GM12865 (cell line): ENCODE results near the gene TACR2.

Source experiments
- DNase-seq: peaks from one replicate; pipeline ENCODE4 v3.0.0; 2010; ENCODE audit warnings: low read depth
- H3K4me3 ChIP-seq: 2 replicates; pipeline ENCODE4 v1.5.1; 2011; ENCODE audit warnings: mild to moderate bottlenecking, low read depth, low read length, control low read depth
- TF ChIP-seq, protein P1 (sequence below): IDR thresholded peaks from 2 replicates; pipeline ENCODE4 v1.5.1; 2011; ENCODE audit warnings: low read length, control low read depth, low read depth, inconsistent platforms; ENCODE audit not compliant: insufficient read depth; ENCODE audit errors: missing control alignments

TACR2 gene

DNA sequence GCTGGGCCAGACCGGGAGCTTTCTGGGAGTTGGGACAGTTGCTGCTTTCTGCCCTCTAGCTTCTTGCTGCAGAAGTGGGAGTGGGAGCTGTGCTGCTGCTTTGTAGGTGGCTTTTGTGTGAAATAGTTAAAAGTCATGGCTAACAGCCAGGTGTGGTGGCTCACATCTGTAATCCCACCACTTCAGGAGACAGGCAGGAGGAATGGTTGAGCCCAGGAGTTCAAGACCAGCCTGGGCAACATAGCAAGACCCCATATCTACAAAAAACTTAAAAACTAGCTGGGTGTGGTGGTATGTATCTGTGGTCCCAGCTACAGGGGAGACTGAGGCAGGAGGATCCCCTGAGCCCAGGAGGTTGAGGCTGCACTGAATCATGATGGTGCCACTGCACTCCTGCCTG is 13.7 kb downstream of the TACR2 start:
- TF ChIP-seq, protein P1, sequence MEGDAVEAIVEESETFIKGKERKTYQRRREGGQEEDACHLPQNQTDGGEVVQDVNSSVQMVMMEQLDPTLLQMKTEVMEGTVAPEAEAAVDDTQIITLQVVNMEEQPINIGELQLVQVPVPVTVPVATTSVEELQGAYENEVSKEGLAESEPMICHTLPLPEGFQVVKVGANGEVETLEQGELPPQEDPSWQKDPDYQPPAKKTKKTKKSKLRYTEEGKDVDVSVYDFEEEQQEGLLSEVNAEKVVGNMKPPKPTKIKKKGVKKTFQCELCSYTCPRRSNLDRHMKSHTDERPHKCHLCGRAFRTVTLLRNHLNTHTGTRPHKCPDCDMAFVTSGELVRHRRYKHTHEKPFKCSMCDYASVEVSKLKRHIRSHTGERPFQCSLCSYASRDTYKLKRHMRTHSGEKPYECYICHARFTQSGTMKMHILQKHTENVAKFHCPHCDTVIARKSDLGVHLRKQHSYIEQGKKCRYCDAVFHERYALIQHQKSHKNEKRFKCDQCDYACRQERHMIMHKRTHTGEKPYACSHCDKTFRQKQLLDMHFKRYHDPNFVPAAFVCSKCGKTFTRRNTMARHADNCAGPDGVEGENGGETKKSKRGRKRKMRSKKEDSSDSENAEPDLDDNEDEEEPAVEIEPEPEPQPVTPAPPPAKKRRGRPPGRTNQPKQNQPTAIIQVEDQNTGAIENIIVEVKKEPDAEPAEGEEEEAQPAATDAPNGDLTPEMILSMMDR: no peak
- no peak overlapping the region for H3K4me3 ChIP-seq
- DNase-seq: no peak

DNA sequence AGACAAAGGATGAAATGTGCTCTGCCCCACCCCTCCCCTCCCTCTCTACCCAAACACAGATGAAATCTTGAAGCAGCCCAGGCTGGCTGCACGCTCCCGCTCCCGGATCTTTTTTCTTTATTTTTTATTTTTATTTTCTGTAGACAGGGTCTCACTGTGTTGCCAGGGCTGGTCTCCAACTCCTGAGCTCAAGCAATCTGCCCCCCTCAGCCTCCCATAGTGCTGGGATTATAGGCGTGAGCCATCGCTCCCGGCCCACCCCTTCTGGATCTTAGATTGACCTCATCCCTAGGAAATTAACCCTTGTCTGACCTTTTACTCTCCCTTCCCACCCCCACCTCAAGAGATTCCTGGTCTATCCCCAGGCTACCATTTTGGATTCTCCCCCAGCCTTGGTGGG is 14.3 kb downstream of the TACR2 start:
- TF ChIP-seq, protein P1: no peak
- no peak overlapping the region for H3K4me3 ChIP-seq
- DNase-seq: no peak

DNA sequence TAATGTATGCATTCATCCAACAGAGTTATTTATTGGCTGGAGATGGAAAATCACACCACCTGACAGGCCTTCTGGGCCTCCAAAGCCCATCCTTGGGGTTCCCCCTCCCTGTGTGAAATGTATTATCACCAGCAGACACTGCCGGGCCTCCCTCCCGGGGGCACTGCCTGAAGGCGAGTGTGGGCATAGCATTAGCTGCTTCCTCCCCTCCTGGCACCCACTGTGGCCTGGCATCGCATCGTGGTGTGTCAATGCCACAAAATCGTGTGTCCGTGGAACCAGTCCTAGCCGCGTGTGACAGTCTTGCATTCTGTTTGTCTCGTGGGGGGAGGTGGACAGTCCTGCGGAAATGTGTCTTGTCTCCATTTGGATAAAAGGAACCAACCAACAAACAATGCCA is 15.3 kb downstream of the TACR2 start:
- no peak overlapping the region for H3K4me3 ChIP-seq
- TF ChIP-seq, protein P1: no peak
- no peak for DNase-seq

DNA sequence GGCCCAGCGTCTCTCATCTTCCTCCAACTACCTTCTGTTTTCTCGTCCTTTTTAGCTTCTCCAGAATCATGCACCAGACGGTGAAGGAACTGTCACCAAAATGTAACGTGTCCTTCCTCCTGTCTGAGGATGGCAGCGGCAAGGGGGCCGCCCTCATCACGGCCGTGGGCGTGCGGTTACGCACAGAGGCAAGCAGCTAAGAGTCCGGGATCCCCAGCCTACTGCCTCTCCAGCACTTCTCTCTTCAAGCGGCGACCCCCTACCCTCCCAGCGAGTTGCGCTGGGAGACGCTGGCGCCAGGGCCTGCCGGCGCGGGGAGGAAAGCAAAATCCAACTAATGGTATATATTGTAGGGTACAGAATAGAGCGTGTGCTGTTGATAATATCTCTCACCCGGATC is 15.8 kb downstream of the TACR2 start:
- TF ChIP-seq, protein P1: no peak
- DNase-seq: no peak
- no peak overlapping the region for H3K4me3 ChIP-seq

DNA sequence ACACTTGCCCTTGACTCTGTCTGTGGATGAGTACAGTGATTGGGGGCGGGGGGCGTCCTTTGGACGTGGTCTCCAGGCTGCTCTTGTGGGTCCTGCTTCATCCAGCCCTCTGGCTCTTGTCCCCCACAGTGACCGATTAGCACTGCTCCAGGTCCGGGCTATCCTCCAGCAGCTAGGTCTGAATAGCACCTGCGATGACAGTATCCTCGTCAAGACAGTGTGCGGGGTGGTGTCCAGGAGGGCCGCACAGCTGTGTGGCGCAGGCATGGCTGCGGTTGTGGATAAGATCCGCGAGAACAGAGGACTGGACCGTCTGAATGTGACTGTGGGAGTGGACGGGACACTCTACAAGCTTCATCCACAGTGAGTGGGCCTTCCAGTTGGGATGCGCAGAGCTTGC is 18.3 kb downstream of the TACR2 start:
- DNase-seq: no peak
- TF ChIP-seq, protein P1: no peak
- H3K4me3 ChIP-seq: no peak overlapping the region

DNA sequence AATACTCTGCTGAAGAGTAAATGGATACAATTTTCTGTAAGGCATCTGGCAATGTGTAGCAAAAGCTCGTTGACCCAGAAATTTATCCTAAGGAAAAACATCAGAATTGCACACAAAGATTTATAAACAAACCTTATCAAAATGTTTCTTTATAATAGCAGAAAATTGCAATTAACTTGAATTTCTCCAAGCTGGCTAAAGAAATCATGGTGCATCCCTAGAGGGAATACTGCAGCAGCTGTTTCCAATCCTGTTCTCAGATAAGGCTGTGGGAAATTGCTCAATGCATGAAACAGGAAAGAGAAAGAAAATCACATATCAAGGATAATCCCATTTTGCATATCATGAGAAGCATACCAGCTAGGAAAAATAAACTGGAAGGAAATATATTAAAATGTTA is 18.7 kb downstream of the TACR2 start:
- TF ChIP-seq, protein P1: no peak
- no peak for DNase-seq
- no peak overlapping the region for H3K4me3 ChIP-seq

GRCh38 chr10:69394020-69394419 is 22.7 kb downstream of the TACR2 start:
- TF ChIP-seq, protein P1: no peak
- no peak for DNase-seq
- no peak overlapping the region for H3K4me3 ChIP-seq
